Hepatocyte (in vitro differentiated cells): ENCODE measurements around the gene ZNF91. TPM values are rescaled to one million over a fixed set of nuclear protein-coding genes. Genes with fewer than 3 reads are reported as not detected.

Source experiments
- DNase-seq: peaks from one replicate; pipeline ENCODE4 v3.0.0-alpha.2; 2016; ENCODE audit warnings: low spot score
- H2AFZ ChIP-seq: fragments of 200-600 bp; sonication (generic); 2 replicates; pipeline ENCODE4 v1.6.0; 2016; ENCODE audit warnings: antibody characterized with exemption, mild to moderate bottlenecking
- H3K27ac ChIP-seq: fragments of 200-600 bp; sonication (generic); 2 replicates; pipeline ENCODE4 v1.5.1; 2016; ENCODE audit warnings: mild to moderate bottlenecking
- H3K27me3 ChIP-seq: fragments of 200-600 bp; sonication (generic); 2 replicates; pipeline ENCODE4 v1.6.1; 2016
- H3K36me3 ChIP-seq: fragments of 200-600 bp; sonication (generic); replicated peaks from 2 replicates; pipeline ENCODE4 v1.5.1; 2016; ENCODE audit warnings: low read depth; ENCODE audit not compliant: insufficient read depth
- H3K4me1 ChIP-seq: fragments of 200-600 bp; sonication (generic); 2 replicates; pipeline ENCODE4 v1.5.1; 2016; ENCODE audit warnings: mild to moderate bottlenecking, moderate library complexity; ENCODE audit not compliant: insufficient read depth
- H3K4me2 ChIP-seq: fragments of 200-600 bp; sonication (generic); 2 replicates; pipeline ENCODE4 v1.6.0; 2016
- H3K4me3 ChIP-seq: fragments of 200-600 bp; sonication (generic); 2 replicates; pipeline ENCODE4 v1.5.1; 2016; ENCODE audit warnings: mild to moderate bottlenecking
- H3K79me2 ChIP-seq: fragments of 200-600 bp; sonication (generic); 2 replicates; pipeline ENCODE4 v1.6.0; 2017; ENCODE audit warnings: mild to moderate bottlenecking
- H3K9me2 ChIP-seq: fragments of 200-600 bp; sonication (generic); replicated peaks from 2 replicates; pipeline ENCODE4 v1.6.0; 2017; ENCODE audit warnings: mild to moderate bottlenecking; ENCODE audit not compliant: insufficient read depth
- H3K9me3 ChIP-seq: fragments of 200-600 bp; sonication (generic); 2 replicates; pipeline ENCODE4 v1.5.1; 2016; ENCODE audit warnings: low read depth, mild to moderate bottlenecking
- H4K20me1 ChIP-seq: fragments of 200-600 bp; sonication (generic); 2 replicates; pipeline ENCODE4 v1.6.0; 2016; ENCODE audit warnings: mild to moderate bottlenecking; ENCODE audit not compliant: insufficient read depth, poor library complexity, severe bottlenecking
- EZH2 ChIP-seq: fragments of 200-600 bp; sonication (generic); IDR thresholded peaks from 2 replicates; pipeline ENCODE4 v1.6.1; 2016; ENCODE audit warnings: antibody characterized with exemption, mild to moderate bottlenecking, borderline replicate concordance
- EZH2phosphoT487 ChIP-seq: fragments of 200-600 bp; sonication (generic); IDR thresholded peaks from one replicate; pipeline ENCODE4 v1.6.1; 2018; ENCODE audit warnings: antibody characterized with exemption, mild to moderate bottlenecking, low read depth, moderate library complexity; ENCODE audit not compliant: unreplicated experiment, severe bottlenecking
- WGBS: methylation state at CpG from one replicate; pipeline ENCODE4 v1.1.6; 2016; ENCODE audit warnings: low lambda C conversion rate; ENCODE audit errors: missing lambda C conversion rate; 5-methylcytosine and 5-hydroxymethylcytosine counted together
- polyA plus RNA-seq: library from polyadenylated mRNA; unstranded; fragments of >200 nt; fragmentation: Nextera tagmentation; extraction: Ambion mirVana; gene quantifications from 2 replicates; pipeline ENCODE4 v1.2.1, GENCODE V29; 2016
- total RNA-seq: library from RNA; depleted of rRNA; stranded (reverse); fragments of >200 nt; gene quantifications from 2 replicates; pipeline ENCODE4 v1.2.3, GENCODE V29; 2014
- TF ChIP-seq, protein P1 (sequence below): fragments of 200-600 bp; sonication (generic); IDR thresholded peaks from 2 replicates; pipeline ENCODE4 v1.5.1; 2016; ENCODE audit warnings: antibody characterized with exemption, mild to moderate bottlenecking; ENCODE audit not compliant: poor library complexity

Gene ZNF91
- total and polyA plus RNA-seq, 2 experiments from 2014 or later: 25.2 to 68.3 TPM

DNA sequence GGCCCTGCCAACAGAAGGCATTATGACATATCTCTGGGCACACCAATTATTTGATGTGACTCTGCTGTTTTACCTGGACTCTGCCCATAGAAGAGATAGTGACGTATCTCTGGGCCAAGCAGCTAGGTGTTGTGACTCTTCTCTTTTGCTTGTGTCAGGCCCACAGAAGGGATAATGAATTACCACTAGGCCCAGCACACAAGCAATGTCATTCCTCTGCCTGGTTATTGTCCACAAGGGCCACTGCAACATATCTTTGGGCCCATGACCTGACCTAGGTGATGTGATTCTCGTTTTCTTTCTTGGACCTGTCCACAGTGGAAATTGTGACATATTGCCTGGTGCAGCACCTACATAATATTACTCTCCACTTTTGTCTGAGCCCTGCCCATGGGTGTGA, 80.0 kb downstream of the ZNF91 start:
- no peak for TF ChIP-seq EZH2
- no peak for TF ChIP-seq EZH2phosphoT487
- TF ChIP-seq, protein P1, sequence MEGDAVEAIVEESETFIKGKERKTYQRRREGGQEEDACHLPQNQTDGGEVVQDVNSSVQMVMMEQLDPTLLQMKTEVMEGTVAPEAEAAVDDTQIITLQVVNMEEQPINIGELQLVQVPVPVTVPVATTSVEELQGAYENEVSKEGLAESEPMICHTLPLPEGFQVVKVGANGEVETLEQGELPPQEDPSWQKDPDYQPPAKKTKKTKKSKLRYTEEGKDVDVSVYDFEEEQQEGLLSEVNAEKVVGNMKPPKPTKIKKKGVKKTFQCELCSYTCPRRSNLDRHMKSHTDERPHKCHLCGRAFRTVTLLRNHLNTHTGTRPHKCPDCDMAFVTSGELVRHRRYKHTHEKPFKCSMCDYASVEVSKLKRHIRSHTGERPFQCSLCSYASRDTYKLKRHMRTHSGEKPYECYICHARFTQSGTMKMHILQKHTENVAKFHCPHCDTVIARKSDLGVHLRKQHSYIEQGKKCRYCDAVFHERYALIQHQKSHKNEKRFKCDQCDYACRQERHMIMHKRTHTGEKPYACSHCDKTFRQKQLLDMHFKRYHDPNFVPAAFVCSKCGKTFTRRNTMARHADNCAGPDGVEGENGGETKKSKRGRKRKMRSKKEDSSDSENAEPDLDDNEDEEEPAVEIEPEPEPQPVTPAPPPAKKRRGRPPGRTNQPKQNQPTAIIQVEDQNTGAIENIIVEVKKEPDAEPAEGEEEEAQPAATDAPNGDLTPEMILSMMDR: no peak
- 86% methylated on average over 2 of the region's 2 CpGs for WGBS
- Histone ChIP-seq H3K79me2 (no peaks in the 10 kb centered on the region), H4K20me1 (no peaks in the 10 kb centered on the region), H3K4me3 (no peak overlapping the region), H3K27ac (peak overlapping the region; percentile 55), H3K36me3 (no peaks in the 10 kb centered on the region), H3K9me3 (no peaks in the 10 kb centered on the region), H3K27me3 (no peaks in the 10 kb centered on the region), H2AFZ (no peak overlapping the region), H3K9me2 (no peaks in the 10 kb centered on the region), H3K4me1 (no peaks in the 10 kb centered on the region), H3K4me2 (no peak overlapping the region)
- DNase-seq: no peak

DNA sequence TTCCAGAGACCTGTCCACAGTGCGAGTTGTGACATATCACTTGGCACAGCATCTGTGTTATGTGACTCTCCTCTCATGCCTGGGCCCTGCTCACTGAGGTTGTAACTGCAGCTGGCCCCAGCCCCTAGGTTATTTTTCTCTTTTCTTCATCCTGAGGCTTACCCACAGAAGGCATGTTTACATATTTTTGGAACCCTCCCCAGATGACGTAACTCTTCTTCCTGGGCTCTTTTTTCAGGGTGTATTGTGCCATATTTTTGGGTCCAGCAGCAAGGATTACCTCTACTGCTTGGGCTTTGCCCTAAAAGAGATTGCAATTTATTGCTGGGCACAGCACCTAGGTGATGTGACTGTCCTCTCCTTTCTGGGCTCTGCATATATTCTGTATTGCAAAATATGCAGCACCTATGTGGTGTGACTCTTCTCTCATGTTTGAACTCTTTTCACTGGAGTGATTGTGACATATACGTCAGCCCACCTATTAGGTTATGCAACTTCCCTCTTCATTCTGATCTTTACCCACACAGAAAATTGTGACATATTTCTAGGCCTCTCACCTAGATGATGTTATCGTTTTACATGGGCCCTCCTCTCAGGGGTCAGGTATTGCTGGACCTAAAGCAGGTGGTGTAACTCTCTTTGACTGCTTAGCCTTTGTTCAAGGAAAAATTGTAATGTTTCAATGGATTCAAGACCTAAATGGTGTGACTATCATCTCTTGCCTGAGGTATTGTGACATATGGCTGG, 80.6 kb downstream of the ZNF91 start:
- Histone ChIP-seq H3K79me2 (no peaks in the 10 kb centered on the region), H3K36me3 (no peaks in the 10 kb centered on the region), H3K27ac (peak overlapping the region; percentile 55), H4K20me1 (no peaks in the 10 kb centered on the region), H3K4me1 (no peaks in the 10 kb centered on the region), H3K4me2 (no peak overlapping the region), H3K27me3 (no peaks in the 10 kb centered on the region), H2AFZ (no peak overlapping the region), H3K4me3 (no peak overlapping the region), H3K9me2 (no peaks in the 10 kb centered on the region), H3K9me3 (no peaks in the 10 kb centered on the region)
- 85% methylated on average over 4 of the region's 4 CpGs for WGBS
- TF ChIP-seq EZH2phosphoT487: no peak
- no peak for TF ChIP-seq EZH2
- TF ChIP-seq, protein P1: no peak
- peak; percentile 20 for DNase-seq

DNA sequence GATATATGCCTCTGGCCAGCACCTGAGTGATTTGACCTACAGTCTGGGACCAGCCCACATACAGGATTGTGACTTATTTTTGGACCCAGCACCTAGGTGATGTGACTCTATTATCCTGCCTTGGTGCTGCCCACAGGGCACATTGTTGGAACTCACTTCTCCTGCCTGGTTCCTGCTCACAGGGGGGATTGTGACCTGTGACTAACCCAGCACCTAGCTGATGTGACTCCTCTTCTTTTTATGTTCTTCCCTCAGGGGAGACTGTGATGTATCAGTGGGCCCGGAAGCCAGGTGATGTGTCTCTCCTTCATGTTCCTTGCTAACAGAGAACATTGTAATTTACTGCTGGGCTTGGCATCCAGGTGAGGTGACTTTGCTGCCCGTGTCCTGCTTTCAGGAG, 82.1 kb downstream of the ZNF91 start:
- Histone ChIP-seq H3K9me2 (no peaks in the 10 kb centered on the region), H3K9me3 (no peaks in the 10 kb centered on the region), H3K4me3 (no peak overlapping the region), H2AFZ (no peak overlapping the region), H3K27me3 (no peaks in the 10 kb centered on the region), H3K36me3 (no peaks in the 10 kb centered on the region), H3K79me2 (no peaks in the 10 kb centered on the region), H3K4me1 (no peaks in the 10 kb centered on the region), H3K27ac (no peak overlapping the region), H3K4me2 (no peak overlapping the region), H4K20me1 (no peaks in the 10 kb centered on the region)
- WGBS: 79% methylated on average over 2 of the region's 2 CpGs
- no peak for DNase-seq
- TF ChIP-seq EZH2phosphoT487: no peak
- TF ChIP-seq, protein P1: no peak
- no peak for TF ChIP-seq EZH2
